Brain microvascular endothelial cell (primary cell): ENCODE results near the gene MBNL1.

ENCODE experiments used
- DNase-seq: peaks from one replicate; pipeline ENCODE4 v3.0.0-alpha.2; 2020
- H3K27ac ChIP-seq: fragments of 250-450 bp; sonication (Bioruptor Pico); 2 replicates; pipeline ENCODE4 v1.5.1; 2020; ENCODE audit warnings: mild to moderate bottlenecking, moderate library complexity
- H3K27me3 ChIP-seq: fragments of 250-450 bp; sonication (Bioruptor Pico); replicated peaks from 2 replicates; pipeline ENCODE4 v1.5.1; 2020; ENCODE audit warnings: mild to moderate bottlenecking
- H3K36me3 ChIP-seq: fragments of 250-450 bp; sonication (Bioruptor Pico); replicated peaks from 2 replicates; pipeline ENCODE4 v1.5.1; 2020; ENCODE audit warnings: mild to moderate bottlenecking
- H3K4me3 ChIP-seq: 2 replicates; pipeline ENCODE4 v1.5.1; 2011; ENCODE audit warnings: low read depth, mild to moderate bottlenecking, control low read depth, low read length, moderate library complexity
- CTCF ChIP-seq: IDR thresholded peaks from 2 replicates; pipeline ENCODE4 v1.5.1; 2011; ENCODE audit warnings: low read depth, mild to moderate bottlenecking, moderate library complexity, low read length, control low read depth, inconsistent platforms; ENCODE audit errors: missing control alignments
- in situ Hi-C: cut with HindIII; loops from 2 replicates; pipeline ENCODE4 v1.10.0; 2017; ENCODE audit warnings: low sequenced_read_pairs, low pct_ligation_motif_present

Gene MBNL1

GRCh38 chr3:152280539-152280938, 11.8 kb downstream of the MBNL1 start:
- no peak for TF ChIP-seq CTCF
- no peak for DNase-seq
- Histone ChIP-seq H3K4me3 (no peak overlapping the region), H3K27me3 (no peaks in the 10 kb centered on the region), H3K27ac (no peak overlapping the region), H3K36me3 (no peaks in the 10 kb centered on the region)
- in situ Hi-C loops = no loop called here

- DNase-seq = no peak
- in situ Hi-C loops = no loop called here
- no peaks in the 10 kb centered on the region for H3K27me3 ChIP-seq
- no peaks in the 10 kb centered on the region for H3K36me3 ChIP-seq
- TF ChIP-seq CTCF = no peak
- H3K27ac ChIP-seq = no peak overlapping the region
- H3K4me3 ChIP-seq = no peak overlapping the region
Observed at GRCh38 chr3:152281133-152281713, 12.5 kb downstream of the MBNL1 start.

- DNase-seq = no peak
- TF ChIP-seq CTCF = no peak
- no peaks in the 10 kb centered on the region for H3K27me3 ChIP-seq
- no peaks in the 10 kb centered on the region for H3K36me3 ChIP-seq
- no peak overlapping the region for H3K4me3 ChIP-seq
- in situ Hi-C loops = no loop called here
- H3K27ac ChIP-seq = no peak overlapping the region
Observed at GRCh38 chr3:152282813-152283212, 14.1 kb downstream of the MBNL1 start.

- Histone ChIP-seq H3K27ac (no peak overlapping the region), H3K36me3 (no peaks in the 10 kb centered on the region), H3K27me3 (no peaks in the 10 kb centered on the region), H3K4me3 (no peak overlapping the region)
- in situ Hi-C loops = no loop called here
- no peak for DNase-seq
- no peak for TF ChIP-seq CTCF
Observed at GRCh38 chr3:152283492-152284381, 15.0 kb downstream of the MBNL1 start.

- DNase-seq = no peak
- in situ Hi-C loops = no loop called here
- no peaks in the 10 kb centered on the region for H3K27me3 ChIP-seq
- H3K4me3 ChIP-seq = no peak overlapping the region
- no peak for TF ChIP-seq CTCF
- no peak overlapping the region for H3K27ac ChIP-seq
- H3K36me3 ChIP-seq = no peaks in the 10 kb centered on the region
Observed at GRCh38 chr3:152284906-152285305, 16.2 kb downstream of the MBNL1 start.
